T-helper 2 cell treated with Interferon-gamma antibody and Interleukin-4, amounts not matched to agents 5 μg/mL and 100 μg/mL, for 36 hours (primary cell): ENCODE results near the gene ZFPL1.

ENCODE experiments used
- DNase-seq: peaks from one replicate; pipeline ENCODE4 v3.0.0; 2021; ENCODE audit warnings: low spot score
- H3K27ac Mint-ChIP-seq: one replicate; pipeline ENCODE4 v1.8.0; 2021; ENCODE audit warnings: mild to moderate bottlenecking, mixed read lengths
- H3K27me3 Mint-ChIP-seq: one replicate; pipeline ENCODE4 v1.8.0; 2021; ENCODE audit warnings: low read depth, mixed read lengths
- H3K36me3 Mint-ChIP-seq: one replicate; pipeline ENCODE4 v1.8.0; 2021; ENCODE audit warnings: low read depth, mixed read lengths
- H3K4me1 Mint-ChIP-seq: one replicate; pipeline ENCODE4 v1.8.0; 2021; ENCODE audit warnings: low read depth, mixed read lengths
- H3K4me3 Mint-ChIP-seq: one replicate; pipeline ENCODE4 v1.8.0; 2022; ENCODE audit warnings: mild to moderate bottlenecking, moderate library complexity, mixed read lengths
- H3K9me3 Mint-ChIP-seq: one replicate; pipeline ENCODE4 v1.8.0; 2021; ENCODE audit warnings: mixed read lengths

ZFPL1 gene

DNA sequence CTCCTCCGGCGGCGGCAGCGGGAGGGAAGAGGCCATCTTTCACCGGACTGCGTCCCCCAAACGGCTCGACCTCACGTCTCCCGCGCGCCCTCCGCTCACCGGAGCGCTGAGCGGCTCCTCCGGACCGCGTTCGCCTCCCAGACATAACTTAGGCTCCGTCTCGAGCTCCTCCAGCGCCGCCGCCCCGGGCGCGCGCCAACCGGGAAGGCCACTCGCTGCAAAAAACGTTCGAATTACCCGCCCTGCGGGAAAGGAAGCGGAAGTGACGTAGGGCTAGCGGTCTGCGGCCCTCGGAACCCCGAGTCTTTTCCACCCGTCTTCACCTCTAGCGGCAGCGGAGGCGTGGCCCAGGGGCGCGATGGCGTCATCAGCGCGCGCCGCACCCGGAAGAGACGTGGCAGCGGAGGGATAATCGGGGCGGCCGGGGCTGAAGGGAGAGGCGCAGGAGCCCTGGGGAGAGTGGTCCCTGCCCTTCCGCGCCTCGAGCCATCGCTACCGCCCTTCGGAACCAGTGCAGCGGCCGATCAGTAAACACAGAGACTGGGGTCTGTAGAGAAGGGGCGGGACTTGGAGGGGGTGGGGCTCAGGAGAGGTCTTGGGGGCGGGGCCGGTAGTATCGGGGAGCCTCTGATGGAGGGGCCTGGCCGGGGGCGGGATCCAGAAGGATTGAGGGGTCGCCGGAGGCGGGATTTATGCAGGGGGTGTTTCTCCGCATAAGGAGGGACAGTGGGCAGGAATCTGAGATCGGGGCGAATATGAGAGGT, at the start of gene ZFPL1, which contains the start of gene CDCA5:
Gene ZFPL1, plus strand, starts transcription at position 389 of the 764 bp plus-strand sequence. CDS start 477 bp downstream, outside the sequence.
Gene CDCA5, minus strand, starts transcription at position 207 of the 764 bp plus-strand sequence. Its CDS starts 62 bp downstream, at position 145.
- H3K4me1 Mint-ChIP-seq, result peaks cover 28% of the 10 kb centered on the region
- H3K27ac Mint-ChIP-seq, result peak within 1 kb of the TSS; percentile 99
- peaks cover 4% of the 10 kb centered on the region for H3K27me3 Mint-ChIP-seq
- DNase-seq, result peak; percentile 97
- H3K4me3 Mint-ChIP-seq, result peak within 1 kb of the TSS; percentile 99
- peaks cover 44% of the 10 kb centered on the region for H3K36me3 Mint-ChIP-seq
- H3K9me3 Mint-ChIP-seq, result no peaks in the 10 kb centered on the region

DNA sequence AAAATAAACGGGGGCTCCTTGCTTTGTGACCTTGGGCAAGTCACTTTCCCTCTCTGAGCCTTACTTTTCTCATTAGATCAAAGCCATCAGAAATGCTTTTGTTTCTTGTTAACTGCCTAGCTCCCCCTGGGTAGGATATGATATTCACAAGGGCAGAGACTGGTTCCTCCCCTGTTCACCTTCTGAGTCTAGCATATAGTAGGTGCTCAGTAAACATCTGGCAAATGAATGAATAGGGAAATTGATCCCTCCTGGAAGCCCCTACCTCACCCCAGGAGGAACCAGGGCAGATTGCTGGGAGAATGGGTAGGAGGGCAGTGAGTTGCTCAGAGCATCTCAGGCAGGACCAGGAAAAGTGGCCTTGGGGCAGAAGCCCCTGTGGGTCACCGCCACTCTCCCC, 49.6 kb upstream of the ZFPL1 start:
- H3K4me1 Mint-ChIP-seq, result no peaks in the 10 kb centered on the region
- H3K27me3 Mint-ChIP-seq, result no peaks in the 10 kb centered on the region
- peaks cover 11% of the 10 kb centered on the region for H3K36me3 Mint-ChIP-seq
- no peaks in the 10 kb centered on the region for H3K9me3 Mint-ChIP-seq
- no peak for DNase-seq
- H3K4me3 Mint-ChIP-seq, result no peak overlapping the region
- no peak overlapping the region for H3K27ac Mint-ChIP-seq

- peaks cover 2% of the 10 kb centered on the region for H3K4me1 Mint-ChIP-seq
- no peaks in the 10 kb centered on the region for H3K27me3 Mint-ChIP-seq
- peaks cover 11% of the 10 kb centered on the region for H3K36me3 Mint-ChIP-seq
- no peak overlapping the region for H3K4me3 Mint-ChIP-seq
- no peak for DNase-seq
- no peak overlapping the region for H3K27ac Mint-ChIP-seq
- no peaks in the 10 kb centered on the region for H3K9me3 Mint-ChIP-seq
Measured at GRCh38 chr11:65035579-65035978, 48.4 kb upstream of the ZFPL1 start.

- H3K9me3 Mint-ChIP-seq, result no peaks in the 10 kb centered on the region
- no peak overlapping the region for H3K4me3 Mint-ChIP-seq
- H3K4me1 Mint-ChIP-seq, result peaks cover 5% of the 10 kb centered on the region
- no peaks in the 10 kb centered on the region for H3K27me3 Mint-ChIP-seq
- no peak overlapping the region for H3K27ac Mint-ChIP-seq
- no peak for DNase-seq
- H3K36me3 Mint-ChIP-seq, result peaks cover 10% of the 10 kb centered on the region
Measured at GRCh38 chr11:65036931-65037330, 47.1 kb upstream of the ZFPL1 start.

- Mint-ChIP-seq H3K27ac (peak overlapping the region; percentile 95), H3K4me1 (peaks cover 12% of the 10 kb centered on the region), H3K36me3 (peaks cover 22% of the 10 kb centered on the region), H3K27me3 (no peaks in the 10 kb centered on the region), H3K9me3 (no peaks in the 10 kb centered on the region), H3K4me3 (peak overlapping the region; percentile 87)
- DNase-seq, result no peak
Measured at GRCh38 chr11:65040520-65040846, 43.5 kb upstream of the ZFPL1 start.

GRCh38 chr11:65040847-65041622, 43.0 kb upstream of the ZFPL1 start, which contains the start of gene SAC3D1:
TSS of gene SAC3D1 (plus strand) at chr11:65041210. CDS start at chr11:65041293, 83 bp downstream.
- Mint-ChIP-seq H3K9me3 (no peaks in the 10 kb centered on the region), H3K4me3 (peak within 1 kb of the TSS; percentile 93), H3K4me1 (peaks cover 12% of the 10 kb centered on the region), H3K27me3 (no peaks in the 10 kb centered on the region), H3K36me3 (peaks cover 22% of the 10 kb centered on the region), H3K27ac (peak within 1 kb of the TSS; percentile 95)
- DNase-seq, result peak; percentile 95

GRCh38 chr11:65042891-65043290, 41.1 kb upstream of the ZFPL1 start:
- Mint-ChIP-seq H3K27me3 (no peaks in the 10 kb centered on the region), H3K4me1 (peaks cover 23% of the 10 kb centered on the region), H3K27ac (no peak overlapping the region), H3K36me3 (peaks cover 22% of the 10 kb centered on the region), H3K4me3 (peak overlapping the region; percentile 93), H3K9me3 (no peaks in the 10 kb centered on the region)
- DNase-seq, result no peak

- Mint-ChIP-seq H3K27ac (peak overlapping the region; percentile 13), H3K27me3 (no peaks in the 10 kb centered on the region), H3K9me3 (no peaks in the 10 kb centered on the region), H3K36me3 (peaks cover 18% of the 10 kb centered on the region), H3K4me1 (peaks cover 23% of the 10 kb centered on the region), H3K4me3 (no peak overlapping the region)
- DNase-seq, result no peak
Measured at GRCh38 chr11:65043881-65044501, 40.0 kb upstream of the ZFPL1 start.

- Mint-ChIP-seq H3K4me3 (no peak overlapping the region), H3K27ac (no peak overlapping the region), H3K27me3 (no peaks in the 10 kb centered on the region), H3K36me3 (peaks cover 18% of the 10 kb centered on the region), H3K4me1 (peaks cover 23% of the 10 kb centered on the region), H3K9me3 (no peaks in the 10 kb centered on the region)
- DNase-seq, result no peak
Measured at GRCh38 chr11:65045061-65045460, 39.0 kb upstream of the ZFPL1 start.

- DNase-seq, result no peak
- peaks cover 18% of the 10 kb centered on the region for H3K36me3 Mint-ChIP-seq
- no peaks in the 10 kb centered on the region for H3K27me3 Mint-ChIP-seq
- H3K4me1 Mint-ChIP-seq, result peaks cover 20% of the 10 kb centered on the region
- no peak overlapping the region for H3K4me3 Mint-ChIP-seq
- no peak overlapping the region for H3K27ac Mint-ChIP-seq
- H3K9me3 Mint-ChIP-seq, result no peaks in the 10 kb centered on the region
Measured at GRCh38 chr11:65045728-65046127, 38.3 kb upstream of the ZFPL1 start.

- H3K27me3 Mint-ChIP-seq, result no peaks in the 10 kb centered on the region
- peaks cover 14% of the 10 kb centered on the region for H3K4me1 Mint-ChIP-seq
- H3K9me3 Mint-ChIP-seq, result no peaks in the 10 kb centered on the region
- peak overlapping the region; percentile 70 for H3K27ac Mint-ChIP-seq
- peak overlapping the region; percentile 76 for H3K4me3 Mint-ChIP-seq
- H3K36me3 Mint-ChIP-seq, result peaks cover 15% of the 10 kb centered on the region
- no peak for DNase-seq
Measured at GRCh38 chr11:65047581-65048422, 36.2 kb upstream of the ZFPL1 start.

- H3K9me3 Mint-ChIP-seq, result no peaks in the 10 kb centered on the region
Measured at GRCh38 chr11:65051398-65051858, 32.6 kb upstream of the ZFPL1 start.

DNA sequence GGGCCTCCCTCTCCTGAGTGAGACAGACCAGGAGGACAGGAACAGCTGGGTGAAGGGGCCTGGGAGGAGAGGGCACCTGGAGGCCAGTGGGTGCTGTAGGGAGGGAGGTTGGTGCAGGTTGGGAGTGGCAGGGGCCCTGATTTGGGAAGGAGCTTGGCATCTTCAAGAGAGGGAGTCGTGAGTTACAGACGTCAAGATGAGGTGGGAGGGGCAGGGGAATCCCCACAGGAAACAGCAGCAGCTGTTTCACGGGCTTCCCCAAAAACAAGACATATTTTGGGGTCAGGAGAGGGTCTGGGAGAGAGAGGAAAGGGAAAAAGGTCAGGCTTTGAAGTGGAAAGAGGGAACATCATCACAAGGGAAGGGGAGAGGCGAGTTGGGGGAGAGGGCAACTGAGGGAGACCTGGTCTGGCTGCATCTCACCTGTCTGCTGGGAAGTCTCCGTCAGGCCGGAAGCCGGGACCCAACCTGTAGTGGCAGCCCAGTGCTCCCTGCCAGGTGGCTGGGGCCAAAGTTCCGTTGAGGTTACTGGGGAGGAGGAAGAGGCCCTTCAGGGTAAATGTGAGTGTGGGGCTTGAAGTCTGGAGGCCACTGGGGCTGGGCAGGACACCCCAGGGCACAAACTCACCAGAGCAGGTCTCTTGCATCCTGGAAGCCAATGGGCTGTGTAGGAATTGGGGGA, 30.1 kb upstream of the ZFPL1 start:
- Mint-ChIP-seq H3K27me3 (no peaks in the 10 kb centered on the region), H3K36me3 (no peaks in the 10 kb centered on the region), H3K27ac (peak overlapping the region; percentile 71), H3K4me3 (peak overlapping the region; percentile 70), H3K9me3 (no peaks in the 10 kb centered on the region), H3K4me1 (peaks cover 13% of the 10 kb centered on the region)
- no peak for DNase-seq

More at GRCh38 chr11:65051398-65051858, 32.6 kb upstream of the ZFPL1 start:
- no peaks in the 10 kb centered on the region for H3K27me3 Mint-ChIP-seq
- H3K4me1 Mint-ChIP-seq, result peaks cover 20% of the 10 kb centered on the region
- no peak overlapping the region for H3K4me3 Mint-ChIP-seq
- no peak overlapping the region for H3K27ac Mint-ChIP-seq
- DNase-seq, result no peak
- H3K36me3 Mint-ChIP-seq, result no peaks in the 10 kb centered on the region
